ENCODE data around the gene LRRC27.

LRRC27 gene

GRCh38 chr10:132428486-132428995 lies 96.5 kb downstream of the LRRC27 start:
- H3K27me3 ChIP-seq (ENCODE audit: control insufficient read depth, insufficient read depth, low read length) = no peaks in the 10 kb centered on the region
- no peak overlapping the region for H3K9ac ChIP-seq (ENCODE audit: low read depth, low read length)
- no peak overlapping the region for H3K4me3 ChIP-seq (ENCODE audit: low read length)

More at GRCh38 chr10:132428486-132428995, 96.5 kb downstream of the LRRC27 start:
- Histone ChIP-seq H3K4me1 (ENCODE audit: control insufficient read depth, insufficient read depth, low read length) (no peaks in the 10 kb centered on the region), H3K4me2 (ENCODE audit: low read length) (no peak overlapping the region), H3K9me3 (replicated peaks; ENCODE audit: low read length) (no peaks in the 10 kb centered on the region), H3K36me3 (ENCODE audit: insufficient read depth, low read length) (no peaks in the 10 kb centered on the region)
